HL-60/S4 treated with retinoic acid at 250 ng/mL for 4 days and 3 days (cell line): ENCODE results near the gene MRPL55.
"Not testable (repeated sequence)": the region's sequence is repeated elsewhere in the genome, so short reads cannot be mapped to it uniquely, and the experiment has no call there.

Experiments used
- in situ Hi-C: fragments of 300-500 bp; cut with MboI; formaldehyde crosslinking; loops from 2 replicates; pipeline ENCODE4 v1.7.0; 2022; ENCODE audit warnings: low sequenced_read_pairs

The MRPL55 gene

GRCh38 chr1:228125185-228125584, 16.1 kb upstream of the MRPL55 start:
- in situ Hi-C loops: no loop called here

DNA sequence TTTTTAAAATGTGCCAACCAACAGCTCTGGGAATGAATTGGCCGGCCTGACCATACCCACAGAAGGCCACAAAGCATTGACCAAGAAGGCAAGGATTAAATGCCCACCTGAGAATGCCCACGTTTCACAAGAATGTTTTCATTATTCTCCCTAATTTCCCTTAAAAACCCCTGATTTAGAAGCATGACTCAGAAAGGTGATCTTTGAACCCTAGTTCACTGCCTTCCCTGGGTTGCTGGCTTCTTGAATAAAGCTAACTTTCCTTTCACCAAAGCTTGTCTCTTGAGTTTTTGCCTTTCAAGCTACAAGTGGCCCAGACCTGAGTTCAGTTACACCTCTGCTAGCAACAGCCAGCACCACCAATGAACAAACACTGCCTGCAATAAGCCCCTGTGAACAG, 14.4 kb upstream of the MRPL55 start:
- in situ Hi-C loops: no loop called here

GRCh38 chr1:228122921-228123441, 13.9 kb upstream of the MRPL55 start:
- in situ Hi-C loops: no loop called here

DNA sequence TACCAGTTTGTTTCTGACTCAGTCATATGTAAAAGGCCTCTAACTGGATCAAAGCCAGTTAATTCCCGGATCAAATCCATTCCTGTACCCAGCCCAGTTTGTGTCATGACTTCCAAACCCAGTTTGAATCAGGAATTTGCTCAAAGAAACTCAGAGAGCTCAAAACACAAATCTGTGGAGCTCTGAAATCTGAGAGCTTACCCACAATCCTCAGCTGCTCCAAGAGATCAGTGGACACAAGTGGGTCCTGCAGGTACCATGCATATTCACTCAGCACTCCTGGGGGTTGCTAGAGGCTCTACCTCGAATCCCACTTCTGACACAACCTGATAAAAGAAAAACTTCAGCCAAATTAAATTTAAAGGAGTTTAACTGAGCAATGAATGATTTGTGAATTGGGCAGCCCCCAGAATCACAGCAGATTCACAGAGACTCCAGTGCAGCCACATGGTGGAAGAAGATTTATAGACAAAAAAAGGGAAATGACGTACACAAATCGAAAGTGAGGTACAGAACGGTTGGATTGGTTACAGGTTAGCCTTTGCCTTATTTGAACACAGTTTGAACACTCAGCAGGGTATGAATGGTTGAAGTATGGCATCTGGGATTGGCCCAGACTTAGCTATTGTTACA, 11.9 kb upstream of the MRPL55 start:
- in situ Hi-C loops: no loop called here

- in situ Hi-C loops: no loop called here
These were observed 11.3 kb upstream of the MRPL55 start for GRCh38 chr1:228120351-228120750.

GRCh38 chr1:228118040-228118439, 8.9 kb upstream of the MRPL55 start:
- in situ Hi-C loops: no loop called here

DNA sequence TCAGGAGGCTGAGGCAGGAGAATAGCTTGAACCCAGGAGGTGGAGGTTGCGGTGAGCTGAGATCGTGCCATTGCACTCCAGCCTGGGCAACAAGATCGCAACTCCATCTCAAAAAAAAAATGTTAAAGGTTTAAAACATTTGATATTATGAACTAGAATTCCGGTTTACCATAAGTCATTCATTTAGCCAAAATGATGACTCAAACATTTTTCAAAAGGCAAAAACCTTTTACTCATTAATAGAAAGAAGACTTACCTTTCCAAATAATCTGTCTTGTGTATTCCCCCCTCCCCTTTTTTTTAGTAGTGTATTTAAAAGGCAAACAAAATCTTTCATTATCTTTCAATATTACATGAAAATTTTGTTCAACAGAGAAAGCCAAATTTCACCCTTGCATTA, 8.2 kb upstream of the MRPL55 start:
- in situ Hi-C loops: no loop called here

- in situ Hi-C loops: no loop called here
These were observed 5.7 kb upstream of the MRPL55 start for GRCh38 chr1:228114827-228115226.

GRCh38 chr1:228112617-228113016, 3.5 kb upstream of the MRPL55 start:
- in situ Hi-C loops: no loop called here

DNA sequence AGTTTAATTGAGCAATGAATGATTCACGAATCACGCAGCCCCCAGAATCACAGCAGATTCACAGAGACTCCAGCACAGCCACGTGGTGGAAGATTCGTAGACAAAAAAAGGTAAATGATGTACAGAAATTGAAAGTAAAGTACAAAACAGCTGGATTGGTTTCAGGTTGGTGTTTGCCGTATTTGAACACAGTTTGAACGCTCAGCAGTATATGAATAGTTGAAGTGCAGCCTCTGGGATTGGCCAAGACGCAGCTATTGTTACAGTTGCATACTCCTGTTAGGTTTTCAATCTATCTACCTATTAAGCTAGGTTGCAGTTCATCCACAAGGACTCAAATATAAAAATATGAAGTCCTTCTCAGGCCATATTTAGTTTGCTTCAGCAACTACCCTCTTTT, 3.1 kb upstream of the MRPL55 start:
- in situ Hi-C loops: no loop called here

- in situ Hi-C loops: not testable (repeated sequence)
These were observed 2.2 kb upstream of the MRPL55 start for GRCh38 chr1:228111315-228111714.

GRCh38 chr1:228110556-228110955, 1.5 kb upstream of the MRPL55 start:
- in situ Hi-C loops: no loop called here

DNA sequence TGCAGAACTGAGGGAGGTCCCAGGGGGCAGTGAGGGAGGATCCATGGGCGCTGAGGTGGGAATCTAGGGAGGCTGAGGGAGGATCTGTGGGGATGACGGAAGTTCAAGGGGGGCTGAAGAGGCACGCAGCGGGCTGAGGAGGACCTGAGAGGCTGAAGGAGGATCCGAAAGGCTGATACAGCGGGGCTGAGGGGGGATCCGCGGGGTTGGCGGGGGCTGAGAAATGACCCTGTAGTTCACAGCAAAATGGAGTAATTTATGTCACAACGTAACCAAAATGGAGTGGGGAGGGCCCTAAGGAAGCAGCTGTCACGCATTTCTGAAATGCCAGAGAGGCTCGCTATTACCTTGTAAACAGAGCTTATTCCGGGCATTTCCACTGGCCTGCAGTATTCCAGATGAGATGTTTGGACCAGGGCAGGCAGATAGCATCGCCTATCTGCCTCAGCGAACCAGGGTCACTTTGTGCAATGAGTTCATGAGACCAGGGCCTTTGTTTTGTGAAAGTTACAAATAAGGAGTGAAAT, 926 bp upstream of the MRPL55 start:
- in situ Hi-C loops: no loop called here

DNA sequence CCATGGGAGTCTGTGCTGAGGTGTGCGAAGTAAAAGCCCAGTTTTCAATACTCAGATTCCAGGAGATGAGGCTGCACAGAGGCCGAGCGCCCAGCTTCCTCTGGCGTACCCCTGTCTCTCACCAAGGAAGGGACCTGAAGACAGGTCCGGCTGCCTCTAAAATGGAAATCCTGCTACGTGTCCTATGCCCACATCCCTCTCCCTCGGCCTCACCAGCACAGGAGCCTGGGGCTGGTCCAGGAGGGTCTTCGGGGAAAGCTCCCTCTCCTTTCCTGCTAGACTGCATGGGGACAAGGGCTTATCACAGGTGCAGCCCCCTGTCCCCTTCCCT, 392 bp downstream of the MRPL55 start:
- in situ Hi-C loops: no loop called here

DNA sequence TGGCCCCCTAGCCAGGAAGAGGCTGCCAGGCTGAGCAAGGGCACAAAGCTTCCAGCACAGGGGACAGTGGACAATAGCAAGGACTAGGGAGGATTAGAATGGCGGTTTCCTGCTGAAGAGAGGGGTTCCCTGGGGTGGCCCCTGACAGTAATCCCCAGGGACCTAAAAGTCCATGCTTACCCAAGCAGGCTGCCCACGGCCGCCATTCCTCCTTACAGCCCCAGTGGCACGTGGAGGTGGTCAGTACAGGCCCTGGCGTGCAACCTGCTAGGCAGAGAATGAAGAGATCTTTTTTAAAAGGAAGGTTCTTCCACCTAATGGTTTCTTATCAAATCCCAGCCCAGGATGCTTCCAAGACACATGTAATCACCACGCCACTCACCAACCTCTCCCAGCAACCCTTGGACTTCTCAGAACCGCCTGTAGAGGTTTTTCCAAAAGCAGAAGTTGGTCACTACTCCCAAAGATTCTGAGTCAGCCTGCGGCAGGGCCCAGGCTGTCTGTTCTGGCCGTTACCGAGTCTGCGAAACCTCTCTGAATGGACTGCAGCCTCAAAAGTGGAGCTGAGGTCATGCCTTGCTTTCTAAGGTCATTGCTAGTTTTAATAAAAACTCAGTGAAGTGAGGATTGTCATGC, 926 bp downstream of the MRPL55 start:
- in situ Hi-C loops: no loop called here

DNA sequence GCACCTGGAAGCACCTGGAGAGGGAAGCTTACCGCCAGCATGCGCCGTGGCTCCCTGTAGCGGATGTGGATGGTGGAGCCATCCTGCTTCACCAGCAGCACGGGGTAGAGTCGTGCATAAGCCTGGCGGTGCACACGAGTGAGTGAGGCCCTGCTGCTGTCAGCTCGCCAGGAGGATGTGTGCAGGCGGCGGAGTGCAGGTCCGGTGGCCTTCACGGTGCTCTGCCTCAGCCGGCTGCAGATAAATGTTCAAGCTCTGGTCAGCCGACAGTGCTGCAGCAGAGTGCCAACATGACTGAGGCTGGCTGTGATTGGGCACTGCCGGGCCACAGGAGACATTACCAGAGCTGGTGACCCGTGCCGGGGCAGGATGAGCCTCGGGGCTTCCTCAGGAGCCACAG, 1.5 kb downstream of the MRPL55 start:
- in situ Hi-C loops: no loop called here

DNA sequence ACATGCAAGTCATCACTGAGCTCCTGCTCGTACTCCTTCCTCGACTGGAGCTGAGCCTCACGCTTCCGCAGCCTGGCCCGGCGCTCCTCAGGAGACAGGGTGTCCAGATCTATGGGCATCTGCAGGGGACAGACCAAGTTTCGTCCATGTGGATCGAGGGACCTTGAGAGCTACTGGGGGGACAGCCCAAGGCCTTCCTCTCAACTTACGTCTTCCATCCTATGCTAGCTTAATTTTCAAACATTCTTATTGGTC, 2.4 kb downstream of the MRPL55 start:
- in situ Hi-C loops: no loop called here

DNA sequence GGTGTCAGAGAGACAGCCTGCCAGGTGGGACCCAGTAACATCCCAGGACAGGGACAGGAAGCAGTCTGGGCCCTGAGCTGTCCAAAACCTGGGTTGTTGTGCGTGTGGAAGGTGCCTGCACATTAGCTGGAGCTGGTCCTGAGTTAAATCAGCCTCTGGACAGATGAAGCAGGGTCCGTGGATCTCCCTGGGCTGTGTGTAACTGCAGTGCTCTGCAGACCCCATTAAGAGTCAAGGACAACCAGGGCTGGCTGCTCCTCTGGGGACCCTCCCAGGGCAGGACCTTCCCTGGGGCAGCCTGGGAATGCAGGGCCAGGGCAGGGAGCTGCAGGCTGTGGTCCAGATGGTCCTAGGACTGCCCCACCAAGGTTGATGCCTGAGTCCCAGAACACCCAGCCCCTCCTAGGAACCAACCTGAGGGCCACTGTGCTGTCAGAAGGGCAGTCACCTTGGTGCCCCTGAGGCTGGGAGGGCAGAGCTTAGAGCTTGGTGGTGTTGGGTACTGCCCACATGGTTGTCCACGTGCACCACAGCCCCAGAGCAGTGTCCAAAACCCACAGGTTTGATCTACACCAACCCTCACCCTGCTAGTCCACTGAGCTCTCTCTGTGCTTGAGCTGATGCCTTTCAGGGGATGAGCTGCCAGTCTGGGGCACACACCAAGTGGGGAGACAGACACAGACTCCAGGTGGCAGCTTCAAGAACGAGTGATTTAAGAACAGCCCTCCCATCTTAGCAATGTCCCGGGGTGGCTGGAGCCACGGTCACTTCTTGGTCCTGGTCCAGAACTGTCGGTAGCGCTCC, 2.9 kb downstream of the MRPL55 start:
- in situ Hi-C loops: no loop called here

DNA sequence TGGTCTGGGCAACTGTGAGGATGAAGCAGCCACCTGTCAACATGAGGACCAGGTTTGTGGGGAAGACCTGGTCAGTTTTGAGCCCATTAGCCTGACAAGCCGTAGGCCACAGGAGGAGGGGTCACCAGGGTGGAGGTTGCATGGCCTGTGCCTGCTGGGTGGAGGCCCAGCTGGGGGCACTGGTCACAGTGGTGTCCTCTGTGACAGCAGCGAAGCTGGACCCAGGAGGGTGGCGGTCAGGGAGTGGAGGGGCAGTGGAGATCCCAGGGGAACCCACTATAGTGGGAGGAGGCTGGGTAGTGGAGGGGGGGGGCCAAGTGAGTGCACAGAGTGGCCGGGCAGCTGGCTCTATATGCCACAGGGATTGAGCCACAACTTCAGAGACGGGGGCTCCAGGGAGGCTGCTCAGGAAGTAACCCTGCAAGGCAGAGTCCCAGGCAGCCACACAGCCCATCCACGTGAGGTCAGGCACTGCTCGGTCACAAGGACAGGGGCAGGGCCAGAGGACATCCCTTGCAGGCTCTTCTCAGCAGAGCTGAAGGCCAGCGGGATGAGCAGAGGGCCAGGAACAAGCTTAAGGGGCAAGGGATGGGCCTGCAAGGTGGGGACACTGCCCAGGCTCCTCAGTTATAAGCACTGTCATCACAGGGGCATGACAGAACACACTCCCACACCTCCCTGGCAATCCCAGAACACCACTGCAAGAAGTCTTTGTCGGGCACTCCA, 3.7 kb downstream of the MRPL55 start:
- in situ Hi-C loops: no loop called here

GRCh38 chr1:228104526-228105269, 4.4 kb downstream of the MRPL55 start:
- in situ Hi-C loops: no loop called here
